ENCODE measurements around the gene RND3.

GRCh38 chr2:150471813-150472510 is 15.5 kb downstream of the RND3 start:
- TF ChIP-seq CTCF (IDR thresholded peaks at IDR 0.05) (no peak), POLR2AphosphoS5 (IDR thresholded peaks at IDR 0.05) (no peak), POLR2A (IDR thresholded peaks at IDR 0.05) (no peak)
